H9 (cell line): ENCODE data around the gene POLR3B. TPM values are rescaled to one million over a fixed set of nuclear protein-coding genes. Genes with fewer than 3 reads are reported as not detected.

Source experiments
- DNase-seq: peaks from one replicate; pipeline ENCODE4 v3.0.0-alpha.2; 2017
- H2AFZ ChIP-seq: one replicate; pipeline ENCODE4 v1.6.1; 2013; ENCODE audit warnings: mild to moderate bottlenecking, low read length, control low read depth, moderate library complexity
- H2AK5ac ChIP-seq: 2 replicates; pipeline ENCODE4 v1.6.1; 2013; ENCODE audit warnings: low read length, control low read depth, mixed read lengths; ENCODE audit not compliant: insufficient read length
- H2BK120ac ChIP-seq: one replicate; pipeline ENCODE4 v1.6.1; 2013; ENCODE audit warnings: low read depth, mild to moderate bottlenecking, low read length, control low read depth, inconsistent platforms; ENCODE audit not compliant: poor library complexity, severe bottlenecking
- H2BK12ac ChIP-seq: 2 replicates; pipeline ENCODE4 v1.6.1; 2013; ENCODE audit warnings: low read length, control low read depth, mixed read lengths, low read depth; ENCODE audit not compliant: insufficient read length
- H2BK15ac ChIP-seq: 2 replicates; pipeline ENCODE4 v1.6.1; 2013; ENCODE audit warnings: low read depth, low read length, control low read depth
- H2BK20ac ChIP-seq: one replicate; pipeline ENCODE4 v1.6.1; 2013; ENCODE audit warnings: low read depth, mild to moderate bottlenecking, low read length, control low read depth, inconsistent platforms; ENCODE audit not compliant: poor library complexity, severe bottlenecking
- H2BK5ac ChIP-seq: 2 replicates; pipeline ENCODE4 v1.6.1; 2013; ENCODE audit warnings: low read length, control low read depth, mixed read lengths; ENCODE audit not compliant: insufficient read length
- H3K14ac ChIP-seq: 2 replicates; pipeline ENCODE4 v1.6.1; 2013; ENCODE audit warnings: low read length, control low read depth; ENCODE audit not compliant: insufficient read depth
- H3K18ac ChIP-seq: 2 replicates; pipeline ENCODE4 v1.6.1; 2013; ENCODE audit warnings: low read depth, mild to moderate bottlenecking, mixed read lengths, low read length, control low read depth; ENCODE audit not compliant: insufficient read length
- H3K23ac ChIP-seq: 2 replicates; pipeline ENCODE4 v1.6.1; 2013; ENCODE audit warnings: low read length, control low read depth, mixed read lengths, low read depth; ENCODE audit not compliant: insufficient read length
- H3K23me2 ChIP-seq: 2 replicates; pipeline ENCODE4 v1.6.1; 2013; ENCODE audit warnings: low read depth, mild to moderate bottlenecking, mixed read lengths, low read length, control low read depth; ENCODE audit not compliant: insufficient read length, poor library complexity, severe bottlenecking
- H3K27ac ChIP-seq: 2 replicates; pipeline ENCODE4 v1.5.1; 2013; ENCODE audit warnings: low read length, control low read depth, mixed read lengths, low read depth; ENCODE audit not compliant: insufficient read length
- H3K27me3 ChIP-seq: 2 replicates; pipeline ENCODE4 v1.6.1; 2013; ENCODE audit warnings: low read length, control low read depth, inconsistent platforms; ENCODE audit not compliant: insufficient read depth
- H3K4ac ChIP-seq: 2 replicates; pipeline ENCODE4 v1.6.1; 2013; ENCODE audit warnings: low read depth, mild to moderate bottlenecking, control low read depth, inconsistent platforms, low read length, moderate library complexity
- H3K4me1 ChIP-seq: 2 replicates; pipeline ENCODE4 v1.6.1; 2013; ENCODE audit warnings: low read length, control low read depth, inconsistent platforms; ENCODE audit not compliant: insufficient read depth
- H3K4me2 ChIP-seq: 2 replicates; pipeline ENCODE4 v1.6.1; 2013; ENCODE audit warnings: low read length, control low read depth, mixed read lengths; ENCODE audit not compliant: insufficient read length, insufficient read depth
- H3K56ac ChIP-seq: 2 replicates; pipeline ENCODE4 v1.6.1; 2013; ENCODE audit warnings: low read depth, mild to moderate bottlenecking, mixed read lengths, low read length, control low read depth; ENCODE audit not compliant: insufficient read length
- H3K79me1 ChIP-seq: 2 replicates; pipeline ENCODE4 v1.6.1; 2013; ENCODE audit warnings: low read depth, mild to moderate bottlenecking, moderate library complexity, low read length, control low read depth, inconsistent platforms; ENCODE audit not compliant: insufficient read depth, poor library complexity, severe bottlenecking
- H3K79me2 ChIP-seq: 2 replicates; pipeline ENCODE4 v1.6.1; 2013; ENCODE audit warnings: low read length, control low read depth, inconsistent platforms; ENCODE audit not compliant: insufficient read depth
- H3K9ac ChIP-seq: 2 replicates; pipeline ENCODE4 v1.6.1; 2013; ENCODE audit warnings: low read length, control low read depth, mixed read lengths; ENCODE audit not compliant: insufficient read length; ENCODE audit errors: extremely low read depth
- H3K9me3 ChIP-seq: one replicate; pipeline ENCODE4 v1.6.1; 2013; ENCODE audit warnings: low read depth, low read length, inconsistent platforms; ENCODE audit not compliant: control insufficient read depth
- H3T11ph ChIP-seq: one replicate; pipeline ENCODE4 v1.6.1; 2013; ENCODE audit warnings: mild to moderate bottlenecking, low read length, control low read depth, inconsistent platforms
- H4K20me1 ChIP-seq: one replicate; pipeline ENCODE4 v1.6.1; 2013; ENCODE audit not compliant: control insufficient read depth, insufficient read length, insufficient read depth
- H4K5ac ChIP-seq: 2 replicates; pipeline ENCODE4 v1.6.1; 2013; ENCODE audit warnings: low read depth, mild to moderate bottlenecking, mixed read lengths, low read length, control low read depth; ENCODE audit not compliant: insufficient read length
- H4K8ac ChIP-seq: replicated peaks from 2 replicates; pipeline ENCODE4 v1.6.1; 2013; ENCODE audit warnings: low read length, control low read depth, mixed read lengths, low read depth; ENCODE audit not compliant: insufficient read length
- H4K91ac ChIP-seq: 2 replicates; pipeline ENCODE4 v1.6.1; 2013; ENCODE audit warnings: low read depth, mild to moderate bottlenecking, moderate library complexity, mixed read lengths, low read length, control low read depth; ENCODE audit not compliant: insufficient read length
- H3K27ac Mint-ChIP-seq, 3 experiments: 2 replicates in 2 of 3; 3 replicates in 1 of 3; pipeline ENCODE4 v1.8.0; 2020 to 2021; ENCODE audit warnings: mixed read lengths in 3 of 3, mild to moderate bottlenecking in 1 of 3, moderate library complexity in 1 of 3
- H3K27me3 Mint-ChIP-seq: 2 replicates; pipeline ENCODE4 v1.8.0; 2021; ENCODE audit warnings: low read depth, mild to moderate bottlenecking, moderate library complexity, mixed read lengths
- H3K36me3 Mint-ChIP-seq, 3 experiments: 2 replicates in 2 of 3; 3 replicates in 1 of 3; pipeline ENCODE4 v1.8.0; 2020 to 2021; ENCODE audit warnings: low read depth in 3 of 3, mixed read lengths in 3 of 3; ENCODE audit not compliant: insufficient read depth in 1 of 3
- H3K4me1 Mint-ChIP-seq, 2 experiments: 2 replicates each; pipeline ENCODE4 v1.8.0; 2020; ENCODE audit warnings: mixed read lengths in 2 of 2
- H3K4me3 Mint-ChIP-seq, 2 experiments: 2 replicates in 1 of 2; 3 replicates in 1 of 2; pipeline ENCODE4 v1.8.0; 2020 to 2021; ENCODE audit warnings: mild to moderate bottlenecking in 2 of 2, mixed read lengths in 2 of 2, moderate library complexity in 1 of 2
- H3K9me3 Mint-ChIP-seq, 2 experiments: 2 replicates in 1 of 2; 3 replicates in 1 of 2; pipeline ENCODE4 v1.8.0; 2020; ENCODE audit warnings: mild to moderate bottlenecking in 2 of 2, mixed read lengths in 2 of 2, moderate library complexity in 1 of 2
- CTCF ChIP-seq: fragments of 200-600 bp; sonication (generic); conservative IDR thresholded peaks from 3 replicates; pipeline ENCODE4 v1.8.0; 2021; ENCODE audit warnings: antibody characterized with exemption, mild to moderate bottlenecking
- WGBS: extraction: QIAGEN DNeasy Blood & Tissue Kit; methylation state at CpG from one replicate; pipeline ENCODE4 v1.1.7; 2013; ENCODE audit warnings: missing lambda C conversion rate, low lambda C conversion rate, mixed read lengths; ENCODE audit not compliant: insufficient read length; ENCODE audit errors: extremely low coverage; 5-methylcytosine and 5-hydroxymethylcytosine counted together
- long read RNA-seq: library from polyadenylated mRNA; unstranded; transcript quantifications from one replicate; pipeline ENCODE4 v2.0.0, GENCODE V29; 2020
- total RNA-seq: library from RNA; stranded (reverse); gene quantifications from 2 replicates; pipeline ENCODE4 v1.2.1, GENCODE V29; 2021

The POLR3B gene
- total RNA-seq = 12.8 and 13.4 TPM in 2 replicates
- long read RNA-seq, full-length matches to known transcripts = 57 of 68 reads
- long read RNA-seq, partial matches to known transcripts = 6 of 68 reads
- long read RNA-seq, other reads (novel, unspliced or antisense) = 5 of 68 reads

- Histone ChIP-seq H4K91ac (no peak within 1 kb of the TSS), H2AFZ (peak within 1 kb of the TSS; percentile 10), H2BK20ac (no peak within 1 kb of the TSS), H3K4me2 (peak within 1 kb of the TSS; percentile 74), H2BK15ac (no peak within 1 kb of the TSS), H3K4ac (no peak within 1 kb of the TSS), H2BK12ac (no peak within 1 kb of the TSS), H3K18ac (peak within 1 kb of the TSS; percentile 16), H2BK120ac (no peak within 1 kb of the TSS), H4K5ac (no peak within 1 kb of the TSS), H3K9ac (peak within 1 kb of the TSS; percentile 61), H3K23me2 (peaks cover 2% of the 10 kb centered on the region), H2BK5ac (no peak within 1 kb of the TSS), H4K8ac (no peak within 1 kb of the TSS), H3K27me3 (no peaks in the 10 kb centered on the region), H3K9me3 (no peaks in the 10 kb centered on the region), H3K79me2 (no peaks in the 10 kb centered on the region), H3K14ac (peak within 1 kb of the TSS; percentile 74; the same call in 1 of the 2 replicates), H3K4me1 (no peaks in the 10 kb centered on the region), H3K56ac (no peak within 1 kb of the TSS), H3K79me1 (no peaks in the 10 kb centered on the region), H2AK5ac (no peak within 1 kb of the TSS), H3K23ac (no peak within 1 kb of the TSS), H3T11ph (no peak within 1 kb of the TSS), H4K20me1 (no peaks in the 10 kb centered on the region), H3K27ac (no peak within 1 kb of the TSS)
- H3K4me1 Mint-ChIP-seq = peaks cover 9 to 11% of the 10 kb centered on the region in 2 experiments; a peak in 3 of 4 replicates
- DNase-seq = peak; percentile 96
- peak within 1 kb of the TSS; percentile 52 to 97 (median 93); a peak in 6 of 7 replicates for H3K27ac Mint-ChIP-seq
- WGBS = no CpG with 5 or more reads among the region's 63 CpGs
- peak; percentile 91 for TF ChIP-seq CTCF
- no peaks in the 10 kb centered on the region for H3K9me3 Mint-ChIP-seq
- peak within 1 kb of the TSS; percentile 94 for H3K4me3 Mint-ChIP-seq
- no peaks in the 10 kb centered on the region for H3K36me3 Mint-ChIP-seq
- no peaks in the 10 kb centered on the region; the same call in 1 of the 2 replicates for H3K27me3 Mint-ChIP-seq
These were observed at the start of gene POLR3B for GRCh38 chr12:106357549-106358395. Gene POLR3B, plus strand, starts transcription at chr12:106357748. Its CDS starts 132 bp downstream, at chr12:106357880.
